ENCODE measurements around the gene CDH13.

Gene CDH13

GRCh38 chr16:83689385-83689831, 1062.6 kb downstream of the CDH13 start:
- TF ChIP-seq ZFX (IDR thresholded peaks at IDR 0.05), result no peak
- TF ChIP-seq, protein P1, sequence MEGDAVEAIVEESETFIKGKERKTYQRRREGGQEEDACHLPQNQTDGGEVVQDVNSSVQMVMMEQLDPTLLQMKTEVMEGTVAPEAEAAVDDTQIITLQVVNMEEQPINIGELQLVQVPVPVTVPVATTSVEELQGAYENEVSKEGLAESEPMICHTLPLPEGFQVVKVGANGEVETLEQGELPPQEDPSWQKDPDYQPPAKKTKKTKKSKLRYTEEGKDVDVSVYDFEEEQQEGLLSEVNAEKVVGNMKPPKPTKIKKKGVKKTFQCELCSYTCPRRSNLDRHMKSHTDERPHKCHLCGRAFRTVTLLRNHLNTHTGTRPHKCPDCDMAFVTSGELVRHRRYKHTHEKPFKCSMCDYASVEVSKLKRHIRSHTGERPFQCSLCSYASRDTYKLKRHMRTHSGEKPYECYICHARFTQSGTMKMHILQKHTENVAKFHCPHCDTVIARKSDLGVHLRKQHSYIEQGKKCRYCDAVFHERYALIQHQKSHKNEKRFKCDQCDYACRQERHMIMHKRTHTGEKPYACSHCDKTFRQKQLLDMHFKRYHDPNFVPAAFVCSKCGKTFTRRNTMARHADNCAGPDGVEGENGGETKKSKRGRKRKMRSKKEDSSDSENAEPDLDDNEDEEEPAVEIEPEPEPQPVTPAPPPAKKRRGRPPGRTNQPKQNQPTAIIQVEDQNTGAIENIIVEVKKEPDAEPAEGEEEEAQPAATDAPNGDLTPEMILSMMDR (conservative IDR thresholded peaks at IDR 0.05), result no peak
- H3K27ac ChIP-seq, result no peak overlapping the region

DNA sequence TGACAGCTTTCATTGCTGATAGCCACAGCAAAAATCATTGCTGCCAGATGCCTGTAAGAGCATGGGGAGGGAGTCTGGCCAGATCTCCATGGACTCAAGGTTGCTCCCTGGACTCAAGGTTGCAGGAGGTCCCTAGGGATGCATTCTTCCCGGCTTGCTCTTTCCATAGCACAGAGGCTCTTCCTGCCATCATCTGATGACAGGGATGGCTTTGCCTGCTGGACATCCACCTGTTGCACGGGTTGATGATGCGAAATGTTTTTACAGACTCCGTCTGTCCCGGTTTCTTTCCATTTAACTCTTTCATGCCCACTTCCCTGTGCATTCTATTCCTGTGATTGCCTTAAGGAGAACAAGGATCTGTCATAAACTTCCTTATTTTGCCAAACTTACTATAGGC, 1065.5 kb downstream of the CDH13 start:
- TF ChIP-seq ZFX (IDR thresholded peaks at IDR 0.05), result no peak
- TF ChIP-seq, protein P1 (conservative IDR thresholded peaks at IDR 0.05), result no peak
- H3K27ac ChIP-seq, result no peak overlapping the region

- H3K27ac ChIP-seq, result no peak overlapping the region
- no peak for TF ChIP-seq ZFX (IDR thresholded peaks at IDR 0.05)
- TF ChIP-seq, protein P1 (conservative IDR thresholded peaks at IDR 0.05), result no peak
These were observed 1072.2 kb downstream of the CDH13 start for GRCh38 chr16:83698964-83699363.

DNA sequence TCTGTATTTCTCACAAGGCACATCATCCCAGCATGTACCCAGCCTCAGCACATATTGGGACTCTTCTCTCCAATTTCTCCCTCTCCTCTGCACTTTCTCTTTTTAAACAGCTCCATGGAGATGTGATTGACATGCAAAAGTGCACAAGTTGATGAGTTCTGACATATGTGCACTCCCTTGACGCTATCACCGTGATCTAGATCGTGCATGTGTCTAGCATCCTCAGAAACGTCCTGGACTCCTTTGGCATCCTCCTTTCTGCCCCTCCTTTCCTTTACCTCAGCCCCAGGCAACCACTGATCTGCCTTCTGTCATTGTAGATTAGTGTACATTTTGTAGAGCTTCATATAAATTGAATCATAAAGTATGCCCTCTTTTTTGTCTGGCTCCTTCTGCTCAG, 1073.0 kb downstream of the CDH13 start:
- TF ChIP-seq, protein P1 (conservative IDR thresholded peaks at IDR 0.05), result no peak
- TF ChIP-seq ZFX (IDR thresholded peaks at IDR 0.05), result no peak
- no peak overlapping the region for H3K27ac ChIP-seq

GRCh38 chr16:83700918-83701317, 1074.1 kb downstream of the CDH13 start:
- TF ChIP-seq ZFX (IDR thresholded peaks at IDR 0.05), result no peak
- TF ChIP-seq, protein P1 (conservative IDR thresholded peaks at IDR 0.05), result no peak
- H3K27ac ChIP-seq, result no peak overlapping the region

DNA sequence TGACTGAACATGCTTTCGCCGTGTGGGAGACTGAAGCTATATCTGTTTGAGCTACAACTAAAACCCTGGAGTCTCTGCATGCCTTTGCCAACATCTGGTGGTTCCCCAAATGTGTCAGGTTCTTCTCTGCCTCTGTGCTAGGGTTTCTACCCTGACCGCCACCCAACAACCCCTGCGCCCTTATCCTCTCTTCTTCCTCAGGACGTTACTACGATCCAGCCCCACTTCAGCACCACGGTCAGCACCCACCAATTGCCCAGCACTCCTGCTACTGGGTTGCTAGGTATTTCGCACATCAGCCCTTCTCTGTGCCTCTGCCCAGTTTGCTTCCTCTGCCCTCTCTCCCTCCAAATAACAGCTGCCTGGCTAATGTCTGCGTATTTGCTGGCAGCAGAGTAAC, 1074.7 kb downstream of the CDH13 start:
- H3K27ac ChIP-seq, result no peak overlapping the region
- no peak for TF ChIP-seq ZFX (IDR thresholded peaks at IDR 0.05)
- TF ChIP-seq, protein P1 (conservative IDR thresholded peaks at IDR 0.05), result no peak

DNA sequence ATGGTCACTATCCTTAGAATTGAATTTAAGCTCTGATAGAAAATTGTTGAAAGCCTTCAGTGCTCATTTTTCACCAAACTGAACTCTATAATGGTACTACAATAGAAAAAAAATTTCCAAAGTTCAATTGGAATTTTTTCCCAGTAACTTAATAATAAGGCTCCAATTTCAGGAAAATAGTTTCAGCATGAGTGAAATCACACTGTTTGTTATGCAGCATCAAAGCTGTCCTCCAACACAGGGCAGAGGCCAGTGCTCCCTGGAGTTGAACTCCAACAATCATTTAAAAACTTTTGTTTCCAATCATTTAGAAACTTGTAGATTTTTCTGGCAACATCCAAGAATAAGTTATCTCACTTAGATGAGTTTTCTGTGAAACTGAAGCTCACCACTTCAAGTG, 1077.9 kb downstream of the CDH13 start:
- no peak overlapping the region for H3K27ac ChIP-seq
- TF ChIP-seq ZFX (IDR thresholded peaks at IDR 0.05), result no peak
- TF ChIP-seq, protein P1 (conservative IDR thresholded peaks at IDR 0.05), result no peak
